Kidney (tissue), 14 donors: Measurements from ENCODE around the gene TRMT1. TPM values are rescaled to one million over a fixed set of nuclear protein-coding genes. Genes with fewer than 3 reads are reported as not detected.

Experiments used
- DNase-seq, 5 donors: peaks; one replicate each; pipeline ENCODE4 v3.0.0-alpha.2; 2013 to 2020
- FAIRE-seq: peaks from 2 replicates; lab custom pipeline; 2012; peaks lifted over from hg19 to GRCh38; lab: Jason Lieb, UNC
- H3K27ac ChIP-seq, 2 donors: one replicate each; pipeline ENCODE4 v1.7.0; 2013; ENCODE audit warnings: low read depth in 2 of 2, low read length in 2 of 2, inconsistent platforms in 1 of 2
- H3K27me3 ChIP-seq: one replicate; pipeline ENCODE4 v1.7.1; 2013; ENCODE audit warnings: low read length, inconsistent platforms; ENCODE audit not compliant: control insufficient read depth, insufficient read depth
- H3K36me3 ChIP-seq, 3 donors: one replicate each; pipeline versions ENCODE4 v1.7.0 to v1.7.1; 2013; ENCODE audit warnings: low read length in 3 of 3, control low read depth in 1 of 3, inconsistent platforms in 1 of 3; ENCODE audit not compliant: insufficient read depth in 3 of 3, control insufficient read depth in 2 of 3
- H3K4me1 ChIP-seq, 3 donors: one replicate each; pipeline versions ENCODE4 v1.7.0 to v1.7.1; 2013; ENCODE audit warnings: low read length in 3 of 3, inconsistent platforms in 1 of 3, low read depth in 1 of 3; ENCODE audit not compliant: control insufficient read depth in 2 of 3, insufficient read depth in 2 of 3
- H3K4me3 ChIP-seq, 3 donors: one replicate each; pipeline versions ENCODE4 v1.7.0 to v1.8.1; 2013; ENCODE audit warnings: low read length in 3 of 3, control low read depth in 1 of 3, inconsistent platforms in 1 of 3
- H3K9ac ChIP-seq, 3 donors: one replicate each; pipeline versions ENCODE4 v1.7.0 to v1.7.1; 2013; ENCODE audit warnings: low read length in 3 of 3, control low read depth in 1 of 3, inconsistent platforms in 1 of 3
- H3K9me3 ChIP-seq, 3 donors: one replicate each; pipeline versions ENCODE4 v1.7.0 to v1.7.1; 2013; ENCODE audit warnings: low read length in 3 of 3, control low read depth in 1 of 3, inconsistent platforms in 1 of 3; ENCODE audit not compliant: control insufficient read depth in 2 of 3, insufficient read depth in 1 of 3
- intact Hi-C: fragments of 100-400 bp; cut with DNase I; formaldehyde crosslinking; loops from one replicate; pipeline ENCODE4 v1.11.1; 2022
- polyA plus RNA-seq: library from polyadenylated mRNA; stranded (reverse); fragments of 350-450 nt; fragmentation: Illumina TruSeq; extraction: RNeasy Lipid Tissue Mini Kit (QIAGEN cat#74804); gene quantifications from one replicate; pipeline ENCODE4 v1.2.3, GENCODE V29; 2014; ENCODE audit warnings: low read depth, low replicate concordance; ENCODE audit not compliant: insufficient read depth
- total RNA-seq: library from RNA; stranded (reverse); fragmentation: NEBNext Ultra II Directional; extraction: Animal tissue kit (Norgen Biotek cat#: 25700); gene quantifications from one replicate; pipeline ENCODE4 v1.2.1, GENCODE V29; 2021
- TF ChIP-seq, protein P1 (sequence below): IDR thresholded peaks from 3 replicates; pipeline ENCODE4 v1.5.1; 2012; ENCODE audit warnings: mild to moderate bottlenecking, moderate library complexity, borderline replicate concordance; ENCODE audit not compliant: insufficient read depth; ENCODE audit errors: extremely low read depth
- donor health status: control.
- donor health status: control.
- donor health status: control.
- donor health status: control.
- donor health status: control.
- donor health status: DM: yes; HTN: yes; CAD: no.
- donor health status: Normal renal cell carcinoma (clear cell type).

TRMT1 gene
- total and polyA plus RNA-seq, 2 donors from 2014 or later = 22.7 to 40.0 TPM

DNA sequence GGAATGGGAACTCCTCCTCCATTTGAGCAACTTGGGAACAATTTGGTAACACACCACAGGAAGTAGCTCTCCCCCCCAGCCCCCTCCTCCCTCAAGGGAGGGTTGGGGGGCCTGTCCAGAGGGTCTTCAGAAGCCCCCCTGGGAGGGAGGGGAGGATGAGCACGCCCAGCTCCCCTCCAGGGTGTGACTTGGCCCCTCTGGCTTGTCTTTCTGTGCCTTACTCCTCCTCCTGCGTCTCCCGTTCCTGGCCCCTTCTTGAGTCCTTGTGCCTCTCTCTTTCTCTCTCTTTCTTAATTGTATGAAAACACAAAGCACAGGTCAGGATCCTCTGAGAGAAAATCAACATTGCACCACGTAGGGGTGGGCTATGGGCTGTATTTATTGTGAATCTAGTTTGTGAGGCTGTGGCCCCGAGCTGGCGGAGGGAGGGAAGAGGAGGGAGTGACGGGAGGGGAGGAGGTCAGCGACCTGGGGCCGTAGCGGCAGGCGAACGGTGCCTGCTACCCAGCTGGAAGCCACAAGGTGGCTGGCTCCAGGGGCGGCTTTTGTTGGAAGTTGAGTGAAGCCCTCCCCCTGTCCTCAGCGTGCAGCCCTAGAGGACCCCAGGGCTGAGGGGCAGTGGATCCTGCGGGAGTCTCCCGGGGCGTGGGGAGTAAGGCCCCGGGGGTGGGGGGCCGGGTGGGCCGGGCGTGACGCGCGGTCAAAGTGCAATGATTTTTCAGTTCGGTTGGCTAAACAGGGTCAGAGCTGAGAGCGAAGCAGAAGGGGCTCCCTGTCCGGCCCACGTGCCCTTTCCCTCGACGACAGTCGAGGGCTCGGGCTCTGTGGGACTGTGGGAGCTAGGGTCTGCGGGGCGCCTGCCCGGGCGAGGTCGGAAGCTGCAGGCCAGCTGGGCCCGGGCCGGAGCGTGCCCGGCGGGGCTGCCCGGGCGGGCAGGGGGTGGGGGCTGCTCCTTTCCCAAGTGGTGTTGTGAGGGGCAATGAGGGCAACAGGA is 20.3 kb downstream of the TRMT1 start:
- FAIRE-seq = no peak

GRCh38 chr19:13095393-13095784 is 21.2 kb downstream of the TRMT1 start:
- no peak overlapping the region for H3K9ac ChIP-seq
- TF ChIP-seq, protein P1, sequence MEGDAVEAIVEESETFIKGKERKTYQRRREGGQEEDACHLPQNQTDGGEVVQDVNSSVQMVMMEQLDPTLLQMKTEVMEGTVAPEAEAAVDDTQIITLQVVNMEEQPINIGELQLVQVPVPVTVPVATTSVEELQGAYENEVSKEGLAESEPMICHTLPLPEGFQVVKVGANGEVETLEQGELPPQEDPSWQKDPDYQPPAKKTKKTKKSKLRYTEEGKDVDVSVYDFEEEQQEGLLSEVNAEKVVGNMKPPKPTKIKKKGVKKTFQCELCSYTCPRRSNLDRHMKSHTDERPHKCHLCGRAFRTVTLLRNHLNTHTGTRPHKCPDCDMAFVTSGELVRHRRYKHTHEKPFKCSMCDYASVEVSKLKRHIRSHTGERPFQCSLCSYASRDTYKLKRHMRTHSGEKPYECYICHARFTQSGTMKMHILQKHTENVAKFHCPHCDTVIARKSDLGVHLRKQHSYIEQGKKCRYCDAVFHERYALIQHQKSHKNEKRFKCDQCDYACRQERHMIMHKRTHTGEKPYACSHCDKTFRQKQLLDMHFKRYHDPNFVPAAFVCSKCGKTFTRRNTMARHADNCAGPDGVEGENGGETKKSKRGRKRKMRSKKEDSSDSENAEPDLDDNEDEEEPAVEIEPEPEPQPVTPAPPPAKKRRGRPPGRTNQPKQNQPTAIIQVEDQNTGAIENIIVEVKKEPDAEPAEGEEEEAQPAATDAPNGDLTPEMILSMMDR = no peak
- H3K27ac ChIP-seq = no peak overlapping the region
- FAIRE-seq = no peak
- no peaks in the 10 kb centered on the region for H3K9me3 ChIP-seq
- DNase-seq = peak in 1 of 5 donors; percentile 84
- peaks cover 0 to 30% (median 16%) of the 10 kb centered on the region in 3 donors for H3K4me1 ChIP-seq
- intact Hi-C loops = loop anchor here (5.0 kb wide), 1 partner anchor 118 kb away; no protein-coding TSS in a partner anchor
- H3K4me3 ChIP-seq = peak overlapping the region in 1 of 3 donors; percentile 57
- no peaks in the 10 kb centered on the region for H3K36me3 ChIP-seq
- H3K27me3 ChIP-seq = peaks cover 14% of the 10 kb centered on the region

More for the DNA sequence above, 20.3 kb downstream of the TRMT1 start:
- DNase-seq = peak in 1 of 5 donors; percentile 70
- peak overlapping the region in 1 of 3 donors; percentile 19 for H3K9ac ChIP-seq
- H3K9me3 ChIP-seq = no peaks in the 10 kb centered on the region
- H3K36me3 ChIP-seq = no peaks in the 10 kb centered on the region
- intact Hi-C loops = loop anchor here (5.0 kb wide), 1 partner anchor 119 kb away; no protein-coding TSS in a partner anchor
- peaks cover 0 to 29% (median 10%) of the 10 kb centered on the region in 3 donors for H3K4me1 ChIP-seq
- H3K27ac ChIP-seq = peak overlapping the region; percentile 22 to 28
- TF ChIP-seq, protein P1 = no peak
- H3K4me3 ChIP-seq = peak overlapping the region in 2 of 3 donors; percentile 45 to 57
- peaks cover 14% of the 10 kb centered on the region for H3K27me3 ChIP-seq

GRCh38 chr19:13094771-13095392 is 21.7 kb downstream of the TRMT1 start:
- H3K27me3 ChIP-seq = peaks cover 11% of the 10 kb centered on the region
- peak overlapping the region in 1 of 3 donors; percentile 57 for H3K4me3 ChIP-seq
- peak overlapping the region in 1 of 2 donors; percentile 28 for H3K27ac ChIP-seq
- no peaks in the 10 kb centered on the region for H3K36me3 ChIP-seq
- peaks cover 0 to 28% (median 18%) of the 10 kb centered on the region in 3 donors for H3K4me1 ChIP-seq
- TF ChIP-seq, protein P1 = no peak
- FAIRE-seq (no peak), DNase-seq (peak in 1 of 5 donors; percentile 72)
- no peaks in the 10 kb centered on the region for H3K9me3 ChIP-seq
- H3K9ac ChIP-seq = no peak overlapping the region
- intact Hi-C loops = loop anchor here (5.0 kb wide), 1 partner anchor 118 kb away; no protein-coding TSS in a partner anchor
